Ammon's horn (tissue), 1 donor: ENCODE data around the gene SREBF2.

Source experiments
- DNase-seq: peaks from one replicate; pipeline ENCODE4 v3.0.0-alpha.2; 2016; ENCODE audit warnings: low spot score

The SREBF2 gene

DNA sequence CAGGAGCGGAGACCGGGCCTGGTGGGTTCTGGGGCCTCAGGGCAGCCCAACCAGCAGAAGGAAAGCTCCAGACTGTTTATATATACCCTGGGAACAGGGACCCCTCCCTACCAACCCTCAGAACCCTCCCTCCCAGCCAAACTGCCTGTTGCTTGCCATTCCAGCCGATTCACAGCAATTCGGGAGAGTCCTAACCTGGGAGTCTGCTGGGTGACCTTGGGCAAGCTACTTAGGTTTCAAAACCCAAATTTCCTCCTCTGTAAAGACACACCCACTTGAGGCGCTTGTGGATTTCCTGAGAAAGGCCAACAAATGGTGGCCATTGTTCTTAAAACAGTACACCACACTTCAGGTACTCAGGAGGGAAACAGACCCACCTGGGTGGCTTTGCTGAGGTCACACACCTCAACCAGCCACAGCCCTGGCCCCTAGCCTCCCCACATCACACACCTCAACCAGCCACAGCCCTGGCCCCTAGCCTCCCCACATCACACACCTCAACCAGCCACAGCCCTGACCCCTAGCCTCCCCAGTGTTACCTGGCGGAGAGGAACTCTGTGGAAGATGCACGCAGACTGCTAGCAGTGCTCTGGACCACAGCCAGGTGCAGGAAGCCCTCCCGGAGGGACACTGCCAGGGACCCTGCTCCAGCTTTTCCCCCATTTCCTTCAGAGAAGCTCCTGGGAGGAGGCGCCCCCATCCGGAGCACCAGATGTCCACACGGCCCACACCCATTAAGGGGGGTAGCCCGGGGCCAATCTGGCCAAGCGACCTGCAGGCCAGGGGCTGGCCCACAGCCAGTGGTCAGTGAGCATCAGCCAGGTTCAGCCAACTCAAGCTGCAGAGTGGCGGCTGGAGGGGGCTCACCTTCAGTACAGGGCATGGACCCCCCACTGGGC is 75.8 kb downstream of the SREBF2 start:
- no peak for DNase-seq

DNA sequence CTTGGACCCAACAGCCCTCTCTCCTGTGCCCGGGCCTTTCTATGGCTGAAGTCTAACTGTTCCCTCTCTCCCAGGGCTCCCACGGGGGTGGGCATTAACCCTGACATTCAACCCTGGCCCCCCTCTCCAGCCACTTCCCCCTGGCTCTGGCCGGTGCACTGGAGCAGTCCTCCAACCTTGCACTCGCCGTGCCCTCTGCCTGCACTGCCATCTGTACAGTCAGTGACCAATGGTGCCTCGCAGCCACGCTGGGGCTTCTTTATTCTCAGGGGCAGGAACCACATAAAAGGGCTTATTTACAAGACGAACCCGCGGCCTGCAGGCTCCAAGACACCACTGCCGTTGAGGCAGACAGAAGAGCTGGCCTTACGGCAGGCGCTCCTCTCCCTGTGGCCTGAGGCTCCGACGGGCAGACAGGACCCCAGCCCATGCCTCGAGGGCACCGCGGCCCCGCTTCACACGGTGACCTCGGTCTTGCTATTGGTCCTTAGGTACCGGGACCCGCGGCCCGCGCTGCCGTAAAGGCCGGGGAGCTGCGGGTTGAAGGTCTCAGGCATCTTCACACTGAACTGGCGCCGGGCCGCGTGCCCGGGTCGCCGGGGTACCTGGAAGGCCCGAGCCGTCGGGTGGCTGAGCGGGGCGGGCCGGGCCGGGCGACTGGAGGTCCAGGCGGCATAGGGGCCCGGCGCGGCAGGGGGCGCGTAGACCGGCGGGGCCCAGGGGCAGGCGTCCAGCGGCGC is 76.6 kb downstream of the SREBF2 start:
- peak; percentile 25 for DNase-seq

DNA sequence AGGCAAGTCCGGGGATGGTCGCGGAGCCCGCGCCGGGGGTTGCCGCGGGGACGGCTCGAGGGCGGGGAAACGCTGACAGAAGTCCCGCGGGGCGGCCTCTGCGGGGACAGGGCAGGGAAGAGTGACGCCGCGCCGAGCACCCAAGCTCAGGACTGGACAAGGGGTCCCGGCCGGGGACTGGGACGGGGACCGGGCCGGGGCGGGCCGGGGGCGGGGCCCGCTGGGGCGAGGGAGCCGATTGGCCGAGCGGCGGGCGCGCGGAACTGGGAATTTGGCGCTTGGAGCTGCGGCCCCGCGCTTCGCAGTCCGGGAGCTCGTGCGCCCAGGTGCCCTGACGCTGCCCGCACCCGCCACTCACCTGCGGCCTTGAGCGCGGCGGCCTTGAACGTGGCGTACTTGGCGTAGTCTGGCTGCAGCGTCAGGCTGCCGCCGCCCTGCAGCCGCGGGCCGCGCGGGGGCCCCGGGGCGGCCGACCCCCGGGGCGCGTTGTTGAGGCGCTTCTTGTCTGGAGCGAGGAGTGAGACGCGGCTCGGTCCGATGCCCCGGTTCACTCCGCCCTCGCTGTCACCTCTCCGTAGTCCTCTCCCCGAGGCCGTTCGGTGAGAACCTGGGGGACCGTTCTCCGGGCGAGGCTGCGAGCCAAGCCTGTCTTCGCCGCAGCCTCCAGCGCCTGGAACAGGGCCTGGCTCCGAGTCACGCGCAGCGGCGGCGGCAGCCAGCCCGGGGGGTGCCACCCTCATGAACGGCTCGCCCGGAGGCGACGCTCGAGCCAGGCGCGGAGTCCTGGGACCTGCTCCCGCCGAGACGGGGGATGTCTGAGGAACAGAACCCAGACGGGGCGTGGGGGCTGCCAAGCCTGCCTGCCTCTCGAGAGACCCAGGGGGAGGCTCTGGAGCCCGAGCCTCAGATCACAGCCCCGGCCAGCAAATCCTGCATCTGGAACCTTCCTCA is 77.4 kb downstream of the SREBF2 start:
- peak; percentile 66 for DNase-seq

DNA sequence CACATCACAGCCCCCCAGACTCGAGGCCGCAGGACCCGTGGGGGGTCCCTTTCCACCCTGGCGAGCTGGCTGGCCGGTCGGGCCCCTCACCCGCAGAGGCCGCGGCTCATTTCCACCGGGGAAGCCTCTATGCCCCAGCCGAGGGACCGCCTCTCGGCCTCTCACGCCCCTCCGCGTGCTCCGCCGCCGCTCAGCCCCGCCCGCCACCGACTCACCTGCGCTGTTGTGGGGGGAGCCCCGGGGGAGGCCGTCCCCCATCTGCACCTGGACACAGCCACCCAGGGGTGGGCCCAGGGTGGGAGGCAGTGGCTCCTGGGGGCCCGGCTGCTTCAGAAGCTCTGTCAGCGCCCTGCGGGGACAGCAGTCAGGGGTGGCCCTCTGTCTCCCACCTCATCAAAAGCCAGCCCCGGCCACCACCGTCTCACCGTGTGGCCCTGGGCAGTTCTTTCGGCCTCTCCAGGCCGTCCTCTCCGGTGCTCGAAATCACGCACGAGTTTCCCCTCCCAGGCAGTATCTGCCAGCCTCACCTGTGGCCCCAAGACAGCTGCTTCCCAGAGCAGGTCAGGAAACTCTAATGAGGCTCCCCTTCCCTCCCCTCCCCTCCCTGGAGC is 78.2 kb downstream of the SREBF2 start:
- DNase-seq: no peak

DNA sequence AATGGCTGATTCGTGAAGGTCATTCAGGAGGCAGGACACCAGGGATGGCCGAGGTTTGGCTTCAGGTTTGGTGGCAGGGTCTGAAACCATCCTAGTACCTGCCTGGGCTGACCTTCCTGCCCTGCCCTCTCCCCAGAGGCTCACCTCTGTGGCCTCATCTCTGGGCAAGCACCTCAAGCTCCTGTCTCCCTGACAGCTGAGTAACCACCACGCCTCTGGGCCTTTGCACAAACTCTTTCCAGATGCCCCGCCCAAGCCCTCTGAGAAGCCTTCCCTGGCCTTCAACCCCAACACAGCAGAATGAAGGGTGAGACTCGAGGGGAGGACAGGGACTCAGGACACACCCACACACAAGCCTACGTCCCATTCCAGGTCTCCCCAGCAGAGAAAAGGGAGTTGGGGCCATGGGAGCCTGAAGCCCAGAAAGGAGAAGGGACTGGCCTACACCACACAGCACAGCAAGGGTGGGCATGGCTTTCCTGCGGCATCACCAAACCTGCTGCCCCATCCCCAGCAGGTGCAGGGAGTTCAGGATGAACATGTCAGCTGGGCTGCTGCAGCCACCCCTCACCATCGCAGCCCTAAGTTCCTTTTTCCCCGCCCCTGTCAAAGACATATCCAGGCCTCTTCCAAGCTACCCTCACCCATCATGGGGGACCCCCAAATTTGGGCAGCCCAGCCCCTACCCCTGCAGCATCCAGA is 79.6 kb downstream of the SREBF2 start:
- no peak for DNase-seq

DNA sequence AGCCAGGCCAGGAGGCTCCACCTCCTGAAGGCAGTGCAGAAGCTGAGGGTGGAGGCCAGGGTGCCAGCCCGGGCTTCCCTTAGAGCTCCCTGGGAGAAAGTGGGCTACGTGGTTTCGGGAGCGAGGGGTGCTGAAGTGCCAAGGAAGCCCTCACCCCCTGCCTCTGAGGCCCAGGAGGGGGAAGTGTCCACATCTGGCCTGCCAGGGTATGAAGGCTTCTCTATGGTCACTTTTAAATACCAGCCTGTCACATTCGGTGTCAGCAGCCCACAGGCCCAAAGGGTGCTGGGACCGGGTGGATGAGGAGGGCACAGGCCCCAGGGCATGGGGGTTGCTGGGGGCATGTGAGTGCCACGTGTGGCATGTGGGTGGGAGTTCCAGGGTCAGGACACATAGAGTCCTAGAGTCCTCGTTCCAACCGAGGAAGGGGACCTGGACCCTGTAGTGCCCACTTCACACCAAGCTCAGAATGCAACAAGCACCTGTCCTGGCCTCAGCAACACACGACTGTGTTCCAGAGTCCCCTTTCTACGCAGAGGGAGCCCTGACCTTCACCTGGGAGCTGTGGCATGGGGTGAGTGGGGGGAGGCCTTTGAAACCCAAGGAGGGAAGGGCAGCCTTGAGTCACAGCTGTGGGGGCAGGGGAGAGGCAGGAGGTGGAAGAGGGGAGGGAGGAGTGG is 80.3 kb downstream of the SREBF2 start:
- no peak for DNase-seq

DNA sequence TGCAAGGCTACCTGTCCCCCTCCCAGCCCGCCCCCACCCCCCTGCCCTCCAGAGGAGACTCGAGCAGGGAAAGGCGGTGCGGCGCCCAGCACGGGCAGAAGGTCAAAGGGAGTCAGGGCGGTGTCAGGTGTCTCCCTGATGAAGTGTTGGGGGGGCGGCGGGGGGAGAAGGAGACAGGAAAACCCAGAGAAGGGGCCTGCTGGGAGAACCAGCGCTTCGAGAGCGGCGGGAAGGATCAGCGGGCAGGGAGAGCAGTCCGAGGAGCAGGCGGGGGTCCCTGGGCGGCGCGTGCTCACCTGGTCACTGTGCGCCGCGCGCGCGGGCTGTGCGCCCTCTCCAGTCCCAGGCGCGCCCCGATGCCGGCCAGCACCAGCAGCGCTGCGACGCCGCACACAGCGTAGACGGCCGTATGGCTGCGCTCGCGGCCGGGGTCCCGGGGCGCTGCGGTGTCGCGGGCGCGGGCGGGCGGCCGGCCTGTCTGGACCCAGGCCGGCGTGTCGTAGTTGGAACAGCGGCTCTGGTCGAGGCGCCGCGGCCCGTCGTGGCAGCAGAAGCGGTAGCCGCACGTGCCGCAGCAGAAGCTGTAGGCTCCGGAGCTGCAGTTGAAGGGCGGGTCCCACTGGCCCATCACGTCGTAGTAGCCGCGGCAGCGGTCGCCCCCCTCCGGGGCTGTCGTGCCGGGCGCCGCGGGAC is 81.1 kb downstream of the SREBF2 start:
- DNase-seq: no peak

DNA sequence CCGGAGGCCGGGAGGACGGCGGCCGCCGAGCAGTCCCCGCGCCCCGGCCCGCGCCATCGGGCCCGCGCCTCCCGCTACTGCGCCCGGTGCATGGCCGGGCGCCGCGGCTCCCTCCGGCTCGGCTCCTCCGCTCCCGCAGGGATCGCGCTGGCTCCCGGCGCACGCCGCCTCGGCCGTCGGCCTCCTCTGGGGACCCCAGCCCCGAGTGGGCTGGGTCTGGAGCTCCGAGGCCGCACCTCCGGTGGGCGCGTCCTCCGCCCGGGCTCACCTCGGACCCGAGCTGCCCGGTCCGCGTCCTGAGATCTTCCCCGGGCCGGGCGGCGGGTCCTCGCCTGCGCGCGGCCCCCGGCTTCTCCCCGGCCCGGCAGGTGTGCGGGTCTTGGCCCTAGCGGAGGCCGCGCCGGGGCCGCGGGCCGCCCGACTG is 81.7 kb downstream of the SREBF2 start:
- no peak for DNase-seq

DNA sequence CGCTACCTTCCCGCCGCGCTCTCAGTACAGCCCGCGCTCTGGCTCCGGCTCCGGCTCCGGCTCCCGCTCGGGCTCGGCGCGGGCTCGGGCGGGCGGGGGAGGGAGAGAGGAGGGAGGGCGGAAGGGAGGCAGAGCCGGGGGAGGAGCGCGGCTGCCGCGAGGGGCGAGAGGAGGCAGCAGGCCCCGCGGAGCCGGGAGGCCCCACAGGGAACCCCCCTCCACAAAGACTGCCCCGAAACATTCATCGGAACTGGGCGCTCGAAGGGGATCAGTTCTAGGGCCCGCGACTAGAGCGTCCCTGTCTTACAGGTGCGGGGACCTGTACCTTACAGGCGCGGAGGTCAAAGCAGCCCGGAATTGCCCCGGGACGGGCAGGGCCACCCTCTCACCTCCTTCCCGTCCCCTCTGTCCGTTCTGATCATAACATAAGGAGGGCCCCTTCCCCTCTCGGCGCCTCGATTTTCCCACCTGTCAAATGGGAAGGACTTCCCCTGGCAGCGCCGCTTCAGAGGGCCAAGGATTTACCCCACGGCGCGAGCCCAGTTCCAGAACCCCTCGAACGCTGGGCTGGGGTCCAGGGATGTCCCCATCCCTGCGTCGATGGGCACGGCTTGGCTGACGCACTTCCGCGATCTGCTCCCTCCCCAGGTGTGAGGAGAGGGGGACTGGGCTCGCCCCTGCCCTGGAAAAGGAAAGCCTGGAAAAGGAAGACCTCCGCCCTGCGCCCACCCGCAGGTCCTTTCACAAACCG is 82.3 kb downstream of the SREBF2 start, which contains the start of gene SHISA8:
TSS of gene SHISA8 (minus strand) at position 40 of the 751 bp plus-strand sequence. CDS start 407 bp downstream, outside the sequence.
- DNase-seq: no peak

DNA sequence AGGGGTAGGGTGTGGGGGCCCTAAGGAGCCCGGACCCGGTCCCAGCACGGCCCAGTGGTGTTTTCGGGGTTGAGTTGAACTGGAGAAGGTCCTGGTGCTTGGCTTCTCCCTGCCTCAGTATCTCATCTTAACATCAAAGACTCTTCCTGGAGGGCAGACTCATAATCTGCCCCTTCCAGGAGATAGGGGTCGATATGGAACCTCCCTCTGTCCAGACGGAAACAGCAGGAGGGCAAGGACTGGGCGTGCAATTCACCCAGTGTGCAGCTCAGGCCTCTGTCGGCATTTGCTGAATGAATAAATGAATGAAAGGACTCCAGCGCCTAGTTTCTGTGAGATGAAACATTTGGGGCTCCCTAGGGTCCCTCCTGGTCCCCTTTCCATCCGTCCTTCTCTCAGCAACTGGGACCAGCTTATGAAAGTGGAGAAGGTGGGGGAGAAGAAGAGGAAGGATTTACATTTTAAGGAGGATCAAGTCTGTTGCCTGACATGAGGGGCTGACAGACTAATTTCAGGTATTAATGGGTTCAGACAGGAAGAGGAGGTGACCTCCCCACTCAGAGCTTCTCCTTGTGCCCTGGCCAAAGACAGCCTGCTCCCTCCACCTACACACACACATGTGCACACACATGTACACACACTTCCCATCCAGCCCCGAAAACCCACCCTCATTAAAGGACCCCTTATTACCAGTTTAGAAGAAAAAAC is 83.0 kb downstream of the SREBF2 start:
- DNase-seq: no peak

DNA sequence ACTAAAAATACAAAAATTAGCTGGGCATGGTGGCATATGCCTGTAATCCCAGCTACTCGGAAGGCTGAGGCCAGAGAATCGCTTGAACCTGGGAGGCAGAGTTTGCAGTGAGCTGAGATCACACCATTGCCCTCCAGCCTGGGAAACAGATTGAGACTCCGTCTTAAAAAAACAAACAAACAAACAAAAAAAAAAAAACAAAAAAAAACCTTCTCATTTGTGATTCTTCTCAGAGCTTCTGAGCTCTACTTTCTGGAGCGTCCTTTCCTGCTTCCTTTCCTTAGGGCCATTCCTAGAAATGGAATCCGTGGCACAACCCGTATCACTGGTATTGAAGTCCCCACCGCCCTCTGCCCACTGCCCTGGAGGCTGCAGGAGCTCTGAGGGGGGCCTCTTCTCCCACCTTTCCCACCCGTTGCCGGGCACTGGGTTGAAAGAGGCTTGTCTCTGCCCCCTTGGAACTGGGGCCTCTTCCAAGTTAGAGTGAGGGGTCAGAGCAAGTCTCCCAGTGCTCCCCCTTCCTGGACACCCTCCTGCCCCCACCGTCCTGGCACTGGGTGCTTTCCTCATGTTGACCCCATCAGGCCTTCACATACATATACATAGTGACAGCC is 83.9 kb downstream of the SREBF2 start:
- no peak for DNase-seq

DNA sequence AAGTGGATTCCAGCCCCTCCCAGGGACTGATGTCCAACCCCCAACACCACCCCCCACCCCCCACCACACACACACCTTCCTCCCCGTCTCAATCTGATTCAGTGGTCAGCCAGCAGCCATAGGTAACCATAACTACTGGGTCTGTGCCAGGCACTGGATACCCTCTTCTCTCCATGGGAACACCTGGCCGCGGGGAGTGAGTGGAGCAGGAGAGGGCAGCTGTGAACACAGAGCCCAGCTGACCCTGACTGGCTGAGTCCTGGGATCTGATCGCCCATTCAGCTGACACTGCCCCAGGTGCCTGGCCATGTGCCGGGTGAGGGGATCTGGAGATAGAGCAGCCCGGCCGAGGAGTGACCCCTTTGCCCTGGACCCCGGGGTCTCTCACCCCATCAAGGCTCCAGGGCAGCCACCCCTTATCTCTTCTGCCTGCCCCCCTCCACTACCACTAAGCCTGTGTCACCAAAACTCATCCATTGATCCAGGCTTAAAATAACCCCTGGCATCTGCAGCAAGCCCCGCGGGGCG is 84.5 kb downstream of the SREBF2 start:
- DNase-seq: no peak

DNA sequence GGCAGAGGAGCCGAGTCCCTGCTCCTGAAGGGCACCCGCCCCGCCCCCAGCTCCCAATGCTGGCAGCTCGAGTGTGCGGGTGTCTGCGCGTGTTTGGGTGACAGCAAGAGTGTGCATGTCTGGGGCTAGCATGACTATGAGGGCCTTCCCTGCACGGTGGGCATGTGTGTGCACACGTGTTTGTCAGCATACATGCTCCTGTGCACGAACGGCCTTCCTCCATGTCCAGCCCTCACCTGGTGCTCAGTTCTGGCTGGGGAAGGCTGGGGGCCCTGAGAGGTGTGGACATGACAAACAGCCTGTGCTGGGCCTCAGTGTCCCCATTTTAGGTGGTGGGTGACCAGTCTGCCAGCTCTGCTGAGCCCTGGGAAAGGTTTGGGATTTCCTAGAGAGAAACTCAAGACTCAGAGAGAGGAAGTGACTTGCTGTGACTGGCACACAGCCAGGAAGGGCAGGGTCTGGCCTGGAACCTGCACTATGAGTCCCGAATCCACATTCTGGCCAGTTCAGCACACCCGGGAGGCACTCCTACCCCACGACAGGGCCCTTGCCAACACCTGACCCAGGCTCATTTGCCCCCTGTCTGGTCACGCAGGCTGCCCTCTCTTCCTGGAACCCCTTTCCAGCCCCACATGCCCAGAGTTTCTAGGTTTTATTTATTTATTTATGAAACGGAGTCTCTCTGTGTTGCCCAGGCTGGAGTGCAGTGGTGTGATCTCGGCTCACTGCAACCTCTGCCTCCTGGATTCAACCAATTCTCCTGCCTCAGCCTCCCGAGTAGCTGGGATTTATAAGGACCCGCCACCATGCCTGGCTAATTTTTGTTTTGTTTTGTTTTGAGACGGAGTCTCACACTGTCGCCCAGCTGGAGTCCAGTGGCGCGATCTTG is 85.2 kb downstream of the SREBF2 start:
- peak; percentile 63 for DNase-seq

DNA sequence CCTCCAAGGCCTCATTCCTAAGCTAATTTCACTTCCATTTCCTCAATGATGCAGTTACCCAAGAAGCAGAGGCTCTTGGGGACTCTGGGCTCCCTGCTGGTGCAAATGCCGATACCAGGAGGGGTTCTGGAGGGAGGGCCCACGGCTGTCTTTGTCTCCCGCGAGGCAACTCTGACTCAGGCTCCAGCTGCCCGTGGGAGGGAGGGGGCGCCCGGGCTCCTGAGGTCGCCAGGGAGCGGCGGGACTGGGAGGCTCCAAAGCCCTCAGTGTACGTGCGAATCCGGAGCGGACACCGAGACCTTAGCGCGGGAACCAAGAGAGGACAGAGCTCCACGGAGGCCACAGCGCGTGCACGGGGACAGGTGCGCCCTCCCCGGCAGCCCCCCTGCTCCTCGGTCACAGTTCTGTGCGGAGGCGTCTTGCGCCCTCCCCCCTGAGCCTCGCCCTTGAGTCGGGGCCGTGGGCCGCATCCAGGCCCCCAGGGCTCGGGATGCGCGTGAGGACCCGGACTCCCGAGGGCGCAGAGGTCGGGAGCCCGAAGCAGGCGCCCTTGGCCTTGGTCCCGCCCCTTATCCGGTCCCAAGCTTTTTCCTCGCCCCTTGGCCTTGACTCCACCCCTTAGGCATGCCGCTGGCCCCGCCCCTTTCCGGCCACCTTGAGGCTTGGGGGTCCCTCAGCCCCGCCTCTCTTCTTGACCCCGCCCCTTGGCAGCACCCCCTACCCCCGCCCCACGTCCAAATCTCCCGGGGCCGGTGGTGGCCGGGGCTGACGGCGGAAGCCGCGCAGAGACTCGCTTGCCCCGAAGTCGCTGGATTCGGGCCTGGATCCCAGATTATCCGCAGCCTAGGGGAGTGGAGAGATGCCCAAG is 86.7 kb downstream of the SREBF2 start:
- no peak for DNase-seq

DNA sequence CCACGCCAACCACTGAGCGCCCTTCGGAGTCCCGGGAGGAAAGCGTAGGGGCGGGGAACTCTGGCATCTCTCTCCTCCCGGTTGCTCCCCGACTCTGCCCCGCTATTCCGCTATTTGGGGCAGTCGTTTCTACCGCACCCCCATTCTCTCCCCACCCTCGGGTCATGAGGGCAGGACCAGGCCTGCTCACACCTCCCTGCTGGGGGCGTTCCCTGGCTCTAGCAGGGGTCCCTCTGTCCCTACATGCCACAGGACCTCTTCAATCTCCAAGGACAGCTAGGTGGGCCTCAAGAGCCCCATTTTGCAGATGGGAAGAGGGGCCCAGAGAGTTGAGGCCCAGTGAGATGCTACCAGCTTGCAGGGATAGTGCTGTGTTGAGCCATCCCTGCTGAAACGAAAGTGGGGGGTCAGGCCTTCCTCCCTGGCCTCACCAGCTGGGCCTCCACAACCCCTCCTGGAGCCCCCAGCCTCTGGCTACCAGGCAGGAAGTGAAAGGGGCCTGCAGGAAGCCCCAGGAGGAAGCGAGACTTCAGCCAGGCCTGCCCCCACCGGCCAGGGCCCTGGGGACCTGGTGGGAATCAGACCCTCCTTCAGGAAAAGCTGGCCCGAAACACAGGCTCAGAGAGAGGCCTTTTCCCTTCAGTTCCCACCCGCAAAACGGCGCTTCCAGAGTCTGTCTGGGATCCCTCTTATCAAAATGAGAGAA is 87.5 kb downstream of the SREBF2 start:
- DNase-seq: peak; percentile 52
